Measurements from ENCODE around the gene CEPT1. TPM values are rescaled to one million over a fixed set of nuclear protein-coding genes. Genes with fewer than 3 reads are reported as not detected.

CEPT1 gene
- total RNA-seq, 2 experiments from 2014 or later, result 36.0 to 38.6 TPM

GRCh38 chr1:111163363-111163762, 23.3 kb downstream of the CEPT1 start:
- Mint-ChIP-seq H3K4me1 (ENCODE audit: low read depth) (peaks cover 9% of the 10 kb centered on the region), H3K27ac (no peak overlapping the region), H3K4me3 (no peak overlapping the region), H3K27me3 (no peaks in the 10 kb centered on the region), H3K36me3 (ENCODE audit: low read depth) (peaks cover 33% of the 10 kb centered on the region), H3K9me3 (no peaks in the 10 kb centered on the region)
- no peak for ATAC-seq
- intact Hi-C loops (cut with micrococcal nuclease), result no loop called here
- TF ChIP-seq CTCF (IDR thresholded peaks at IDR 0.05), result no peak
- CTCF ChIA-PET, result interaction anchor here (1.0 to 1.1 kb wide), 2 partner anchors 19 to 24 kb away, joined by 3 to 4 read pairs; no protein-coding TSS in a partner anchor
- POLR2A ChIA-PET, result interaction anchor here (1.9 kb wide), 1 partner anchor 23 kb away, joined by 4 read pairs; no protein-coding TSS in a partner anchor
- no peak for DNase-seq

- TF ChIP-seq CTCF (IDR thresholded peaks at IDR 0.05), result no peak
- peaks cover 8% of the 10 kb centered on the region for H3K4me1 Mint-ChIP-seq (ENCODE audit: low read depth)
- H3K27ac Mint-ChIP-seq, result no peak overlapping the region
- no peak for ATAC-seq
- H3K27me3 Mint-ChIP-seq, result no peaks in the 10 kb centered on the region
- no peak overlapping the region for H3K4me3 Mint-ChIP-seq
- CTCF ChIA-PET, result interaction anchor here (1.0 to 1.1 kb wide), 2 partner anchors 18 to 23 kb away, joined by 3 to 4 read pairs; no protein-coding TSS in a partner anchor
- DNase-seq, result no peak
- intact Hi-C loops (cut with micrococcal nuclease), result no loop called here
- POLR2A ChIA-PET, result no interaction called here
- no peaks in the 10 kb centered on the region for H3K9me3 Mint-ChIP-seq
- H3K36me3 Mint-ChIP-seq (ENCODE audit: low read depth), result peaks cover 35% of the 10 kb centered on the region
Observed at GRCh38 chr1:111164151-111164550, 24.1 kb downstream of the CEPT1 start.

GRCh38 chr1:111172463-111172862, 32.4 kb downstream of the CEPT1 start:
- DNase-seq (no peak), ATAC-seq (no peak)
- H3K9me3 Mint-ChIP-seq, result no peaks in the 10 kb centered on the region
- POLR2A ChIA-PET, result interaction anchor here (1.0 kb wide), 2 partner anchors 11 to 249 kb away, joined by 3 to 4 read pairs; no protein-coding TSS in a partner anchor
- peaks cover 26% of the 10 kb centered on the region for H3K4me1 Mint-ChIP-seq (ENCODE audit: low read depth)
- intact Hi-C loops (cut with micrococcal nuclease), result no loop called here
- CTCF ChIA-PET, result interaction anchor here (1.1 to 1.8 kb wide), 3 partner anchors 15 to 142 kb away, joined by 3 to 5 read pairs (median 4); no protein-coding TSS in a partner anchor
- no peak for TF ChIP-seq CTCF (IDR thresholded peaks at IDR 0.05)
- H3K27me3 Mint-ChIP-seq, result no peaks in the 10 kb centered on the region
- peaks cover 49% of the 10 kb centered on the region for H3K36me3 Mint-ChIP-seq (ENCODE audit: low read depth)
- peak overlapping the region; percentile 50 for H3K27ac Mint-ChIP-seq
- H3K4me3 Mint-ChIP-seq, result no peak overlapping the region

GRCh38 chr1:111174070-111174469, 34.0 kb downstream of the CEPT1 start:
- DNase-seq, result no peak
- POLR2A ChIA-PET, result interaction anchor here (1.0 kb wide), 1 partner anchor 262 kb away, joined by 3 read pairs; no protein-coding TSS in a partner anchor
- CTCF ChIA-PET, result interaction anchor here (1.6 kb wide), 1 partner anchor 8 kb away, joined by 4 read pairs; no protein-coding TSS in a partner anchor
- H3K9me3 Mint-ChIP-seq, result no peaks in the 10 kb centered on the region
- no peak for TF ChIP-seq CTCF (IDR thresholded peaks at IDR 0.05)
- peak overlapping the region; percentile 12 for H3K27ac Mint-ChIP-seq
- H3K4me3 Mint-ChIP-seq, result no peak overlapping the region
- peaks cover 42% of the 10 kb centered on the region for H3K36me3 Mint-ChIP-seq (ENCODE audit: low read depth)
- H3K27me3 Mint-ChIP-seq, result no peaks in the 10 kb centered on the region
- intact Hi-C loops (cut with micrococcal nuclease), result no loop called here
- H3K4me1 Mint-ChIP-seq (ENCODE audit: low read depth), result peaks cover 26% of the 10 kb centered on the region
- no peak for ATAC-seq

GRCh38 chr1:111175349-111175748, 35.3 kb downstream of the CEPT1 start:
- Mint-ChIP-seq H3K4me3 (no peak overlapping the region), H3K4me1 (ENCODE audit: low read depth) (peaks cover 37% of the 10 kb centered on the region), H3K9me3 (no peaks in the 10 kb centered on the region), H3K36me3 (ENCODE audit: low read depth) (peaks cover 51% of the 10 kb centered on the region), H3K27ac (no peak overlapping the region), H3K27me3 (no peaks in the 10 kb centered on the region)
- ChIA-PET CTCF (interaction anchor here (1.6 kb wide), 1 partner anchor 10 kb away, joined by 4 read pairs; no protein-coding TSS in a partner anchor), POLR2A (interaction anchor here (1.0 kb wide), 2 partner anchors 13 to 261 kb away, joined by 3 read pairs; no protein-coding TSS in a partner anchor)
- TF ChIP-seq CTCF (IDR thresholded peaks at IDR 0.05), result no peak
- ATAC-seq (no peak), DNase-seq (no peak)
- intact Hi-C loops (cut with micrococcal nuclease), result no loop called here
